ENCODE results near the gene MFRP. TPM values are rescaled to one million over a fixed set of nuclear protein-coding genes. Genes with fewer than 3 reads are reported as not detected.
A peak's percentile ranks its signal among the peaks of the same experiment; 100 is the strongest.

Gene MFRP
- polyA plus RNA-seq, 5 donors, result 0.06 TPM; not detected in 3

DNA sequence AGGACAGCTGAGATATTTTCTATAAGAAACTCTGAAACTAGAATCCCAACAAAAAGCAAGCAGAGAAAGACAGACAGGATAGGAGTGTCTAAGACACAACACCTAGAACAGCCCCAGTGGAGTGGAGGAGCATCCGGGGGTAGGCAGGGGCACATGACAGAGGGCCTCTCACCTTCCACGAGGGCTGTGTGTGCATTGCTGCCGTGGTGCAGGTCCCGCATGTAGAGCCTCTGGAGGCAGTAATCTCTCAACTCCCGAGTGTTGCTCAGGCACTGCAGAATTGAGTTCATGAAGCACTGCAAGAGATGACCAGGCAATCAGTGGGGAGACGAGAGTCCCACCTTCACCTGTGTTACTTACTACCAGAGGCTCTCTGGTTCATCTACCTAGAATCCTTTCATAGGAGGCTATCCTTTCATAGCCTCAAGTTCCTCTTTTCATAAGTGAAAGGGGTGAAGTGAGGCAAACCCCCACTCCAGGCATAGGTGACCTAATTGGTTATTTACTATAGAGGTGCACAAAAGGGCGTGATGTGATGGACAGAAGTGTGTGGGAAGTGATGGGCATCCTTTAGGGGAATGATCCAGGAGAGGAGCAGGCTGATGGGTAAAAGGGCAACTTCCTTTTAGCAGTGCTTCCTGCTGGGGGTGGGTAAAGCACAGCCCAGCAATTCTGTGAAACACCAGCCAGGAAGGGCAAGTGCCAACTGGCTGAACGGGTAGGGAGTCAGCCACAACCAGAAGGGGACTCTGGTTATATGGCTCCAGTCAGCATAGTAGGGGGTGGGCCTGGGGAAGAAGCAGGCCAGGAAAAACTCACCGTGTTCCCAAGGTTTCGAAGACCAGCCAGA, 13.1 kb upstream of the MFRP start:
- no peak for DNase-seq

GRCh38 chr11:119357074-119357473, 10.6 kb upstream of the MFRP start:
- no peak for DNase-seq

DNA sequence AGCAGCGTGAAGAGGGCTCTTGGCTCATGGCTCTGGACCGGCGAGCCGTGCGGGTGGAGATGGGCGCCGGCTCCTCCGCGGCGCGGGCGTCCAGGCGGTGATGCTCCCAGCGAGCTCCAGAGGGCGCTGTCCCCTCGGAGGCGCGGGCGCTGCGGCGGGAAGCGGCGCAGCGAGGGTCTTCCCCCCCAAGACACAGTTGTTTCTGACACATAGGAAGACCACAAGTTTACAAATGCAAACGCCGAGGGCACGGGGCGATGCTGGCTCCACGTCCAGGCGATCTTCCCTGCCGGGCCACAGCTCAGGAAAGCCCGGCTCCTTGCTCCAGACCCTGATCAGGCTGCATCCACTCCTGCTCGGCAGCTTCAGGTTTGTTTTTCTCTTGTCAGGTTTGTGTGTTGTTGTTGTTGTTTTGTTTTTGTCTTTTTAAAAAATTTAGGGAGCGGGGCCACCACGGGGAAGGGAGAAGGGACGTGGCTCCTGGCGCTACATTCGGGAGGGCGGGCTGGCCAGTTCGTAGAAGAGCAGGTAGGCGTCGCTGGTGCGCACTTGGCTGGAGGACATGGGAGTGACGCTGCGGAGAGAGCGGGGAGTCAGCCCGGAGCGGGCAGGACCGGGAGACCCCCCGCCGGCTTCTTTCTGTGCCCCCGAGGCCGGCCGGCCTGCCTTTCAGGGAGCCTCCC, 10.0 kb upstream of the MFRP start:
- peak; percentile 76 to 83 for DNase-seq

GRCh38 chr11:119355091-119355843, 8.8 kb upstream of the MFRP start:
- DNase-seq, result no peak

GRCh38 chr11:119352857-119353260, 6.4 kb upstream of the MFRP start:
- DNase-seq, result peak in 1 of 2 donors; percentile 63

- DNase-seq, result no peak
These were observed 4.7 kb upstream of the MFRP start for GRCh38 chr11:119351232-119351631.

DNA sequence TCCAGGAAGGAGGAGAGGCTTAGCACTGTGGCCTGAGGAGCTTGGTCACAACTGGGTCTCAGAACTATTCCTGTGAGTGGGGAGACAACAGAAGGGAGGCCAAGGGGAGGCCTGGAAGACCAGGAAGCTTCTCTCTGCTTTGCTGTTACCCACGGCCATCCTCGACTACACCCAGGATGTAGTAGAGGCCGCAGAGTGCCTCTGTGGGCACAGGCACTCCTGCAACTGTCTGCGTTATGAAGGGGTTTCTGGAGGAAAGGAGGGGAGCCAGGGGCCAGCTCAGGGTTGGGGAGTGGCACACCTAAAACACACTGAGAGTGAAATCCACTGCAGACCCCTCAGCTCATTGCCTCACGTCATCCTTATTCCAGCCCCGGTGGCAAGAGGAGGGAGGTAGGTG, 3.8 kb upstream of the MFRP start:
- no peak for DNase-seq

GRCh38 chr11:119347940-119348605, 1.6 kb upstream of the MFRP start:
- DNase-seq, result no peak

DNA sequence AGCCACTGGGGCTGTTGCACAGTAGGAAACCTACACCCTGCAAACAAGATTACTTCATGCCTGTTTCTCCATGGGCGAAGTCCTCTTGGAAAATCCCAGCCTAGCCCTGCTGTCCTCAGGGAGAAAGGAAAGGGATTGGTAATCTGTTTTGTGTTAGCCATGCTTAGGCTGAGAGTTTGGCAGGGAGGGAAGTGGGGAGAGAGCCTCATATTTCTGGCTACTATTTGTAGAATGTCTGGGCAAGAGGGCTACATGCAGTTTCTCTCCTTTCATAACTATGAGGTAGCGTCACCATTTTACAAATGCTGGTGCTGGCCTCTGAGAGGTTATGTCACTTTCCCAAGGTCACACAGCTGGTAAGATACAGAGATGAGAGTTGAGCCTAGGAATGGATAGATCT, 737 bp upstream of the MFRP start:
- DNase-seq, result no peak

DNA sequence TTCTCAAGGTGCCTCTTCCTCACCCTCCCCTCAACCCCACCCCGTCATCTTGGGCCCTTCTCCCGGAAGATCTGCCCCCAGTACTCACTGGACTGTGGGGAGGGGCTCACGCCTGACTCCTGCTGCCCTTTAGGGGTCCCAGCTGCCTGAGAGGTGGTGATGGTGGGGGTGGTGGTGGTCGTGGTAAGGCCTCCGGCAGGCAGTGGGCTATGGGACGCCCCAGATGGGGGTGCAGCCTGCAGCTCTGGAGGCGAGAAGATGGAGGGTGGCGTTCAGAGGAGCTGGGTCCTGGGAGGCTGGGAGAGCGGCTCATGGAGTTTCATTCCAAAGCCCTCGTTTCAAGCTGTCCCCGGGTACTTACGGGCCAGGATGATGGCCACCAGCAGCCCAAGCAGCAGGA, 820 bp downstream of the MFRP start:
- DNase-seq, result no peak

- no peak for DNase-seq
These were observed 2.1 kb downstream of the MFRP start for GRCh38 chr11:119344291-119345010.

GRCh38 chr11:119343726-119344125, 2.8 kb downstream of the MFRP start:
- DNase-seq, result no peak

- no peak for DNase-seq
These were observed 4.0 kb downstream of the MFRP start for GRCh38 chr11:119342362-119343130.

DNA sequence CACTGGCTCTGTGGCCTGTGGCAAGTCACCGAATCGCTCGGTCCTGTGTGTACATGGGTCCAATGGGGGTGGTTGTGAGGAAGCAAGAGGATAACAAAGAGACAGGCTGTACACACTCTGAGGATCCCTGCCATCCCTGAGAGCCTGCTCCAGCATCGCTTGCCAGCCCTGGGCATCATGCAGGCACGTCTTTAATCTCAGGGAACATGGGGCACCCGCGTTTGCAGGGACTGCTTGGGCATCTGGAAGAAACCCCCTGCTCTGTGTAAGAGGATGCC, 4.5 kb downstream of the MFRP start:
- DNase-seq, result no peak

- DNase-seq, result no peak
These were observed 5.1 kb downstream of the MFRP start for GRCh38 chr11:119341222-119342022.

DNA sequence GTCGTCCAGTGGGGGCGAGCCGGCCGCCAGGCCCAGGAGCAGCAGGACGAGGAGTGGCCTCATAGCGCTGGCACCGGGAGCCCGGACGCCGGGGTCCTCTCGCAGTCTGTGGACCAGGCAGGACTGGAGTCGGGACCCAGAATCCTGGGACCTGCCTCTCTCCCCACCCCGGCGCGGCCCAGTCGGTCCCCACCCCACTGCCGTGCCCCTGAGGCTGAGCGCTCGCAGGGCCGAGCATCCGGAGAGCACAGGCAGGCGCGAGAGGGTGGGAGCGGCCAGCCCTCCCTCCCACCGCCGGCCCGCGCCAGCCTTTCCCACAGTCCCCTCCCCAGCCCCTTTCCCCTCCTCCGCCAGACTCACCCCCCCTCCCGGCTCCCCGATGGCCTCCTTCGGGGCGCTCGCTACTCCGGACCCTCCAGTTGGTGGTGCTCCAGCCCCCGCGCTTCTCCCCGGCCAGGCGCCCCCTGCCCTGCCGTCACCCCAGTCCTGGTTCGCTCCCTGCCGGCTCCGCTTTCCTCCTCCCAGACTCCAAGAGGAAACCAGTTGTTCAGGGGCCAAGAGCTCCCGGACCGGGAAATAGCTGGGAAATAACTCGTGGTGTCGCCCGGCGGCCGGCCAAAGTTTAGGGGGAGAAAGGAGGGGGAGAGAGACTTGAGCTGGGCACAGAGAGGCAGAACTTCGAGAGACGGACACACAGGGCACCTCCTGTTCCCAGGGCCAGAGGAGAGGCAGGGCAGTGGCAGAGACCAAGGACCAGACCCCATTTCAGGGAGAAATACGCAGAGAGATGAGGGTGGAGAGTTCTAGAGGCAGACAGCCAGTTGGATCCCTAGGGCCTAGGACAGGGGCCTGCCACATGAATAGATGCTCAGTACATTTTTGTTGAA, 5.9 kb downstream of the MFRP start, which contains the start of gene C1QTNF5:
C1QTNF5 (minus strand) TSS at position 549 of the 887 bp plus-strand sequence; CDS start at position 63, 486 bp downstream.
- peak; percentile 90 to 92 for DNase-seq

- peak in 1 of 2 donors; percentile 71 for DNase-seq
These were observed 6.7 kb downstream of the MFRP start for GRCh38 chr11:119339589-119340334.
